ENCODE data around the gene OR52E6. TPM values are rescaled to one million over a fixed set of nuclear protein-coding genes. Genes with fewer than 3 reads are reported as not detected.

OR52E6 gene
- total and polyA plus RNA-seq, 2 of the 8 experiments (the other 6 are each of a cell fraction or from before 2014, with no cell fraction given), result 0.14 TPM; not detected in 1

DNA sequence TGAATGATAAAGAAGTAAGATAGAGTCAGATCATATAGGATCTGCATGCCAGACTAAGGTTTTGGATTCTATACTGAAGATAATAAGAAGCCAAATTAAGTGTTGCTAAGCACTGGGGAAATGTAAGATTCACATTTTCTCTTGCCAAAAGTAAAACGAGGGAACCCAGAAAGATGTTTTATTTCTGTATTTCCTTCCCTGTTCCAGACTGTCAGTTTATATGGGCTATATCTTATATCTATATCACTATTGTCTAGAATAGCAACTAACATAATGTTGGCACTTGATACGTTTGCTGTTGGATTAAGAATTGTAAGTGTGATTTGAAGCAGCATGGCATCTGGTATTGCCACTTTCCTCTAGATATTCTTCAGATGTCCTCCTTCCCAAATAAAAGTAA is 8.3 kb downstream of the OR52E6 start:
- no peaks in the 10 kb centered on the region for H4K20me1 ChIP-seq (replicated peaks in 1 of 2; ENCODE audit: control insufficient read depth in 1 of 2, insufficient read depth in 2 of 2, low read length in 2 of 2)
- no peak overlapping the region for H3K56ac ChIP-seq (replicated peaks; ENCODE audit: insufficient read length, low read depth, low read length)
- no peak overlapping the region for H4K91ac ChIP-seq (replicated peaks; ENCODE audit: insufficient read length, low read length)
- no peak overlapping the region for H3K4me3 ChIP-seq (ENCODE audit: extremely low read depth in 1 of 4, insufficient read depth in 2 of 4, low read depth in 3 of 4, low read length in 4 of 4)
- ChIA-PET CTCF (ENCODE audit: partially characterized antibody) (no interaction called here), POLR2A (ENCODE audit: partially characterized antibody) (no interaction called here)
- DNase-seq (ENCODE audit: low read depth in 1 of 2, low spot score in 2 of 2) (no peak), FAIRE-seq (no peak)
- no peak overlapping the region for H2BK120ac ChIP-seq (replicated peaks; ENCODE audit: low read depth, low read length)
- no peaks in the 10 kb centered on the region for H3K4me1 ChIP-seq (replicated peaks in 1 of 4; ENCODE audit: control insufficient read depth in 3 of 4, insufficient read depth in 4 of 4, low read length in 3 of 4)
- H3K36me3 ChIP-seq (ENCODE audit: control insufficient read depth in 2 of 4, insufficient read depth in 4 of 4, low read length in 3 of 4), result no peaks in the 10 kb centered on the region
- no peak overlapping the region for H2AK5ac ChIP-seq (ENCODE audit: low read depth, low read length)
- H3K23ac ChIP-seq (ENCODE audit: insufficient read length), result no peak overlapping the region
- no peak overlapping the region for H3K18ac ChIP-seq (ENCODE audit: extremely low read depth, low read length)
- H3K27ac ChIP-seq (ENCODE audit: low read depth, low read length), result no peak overlapping the region
- H2BK12ac ChIP-seq (ENCODE audit: low read depth, low read length), result no peak overlapping the region
- no peaks in the 10 kb centered on the region for H3K79me1 ChIP-seq (ENCODE audit: low read depth, low read length)
- no peaks in the 10 kb centered on the region for H3K27me3 ChIP-seq (replicated peaks in 1 of 4; ENCODE audit: control insufficient read depth in 3 of 4, extremely low read depth in 1 of 4, insufficient read depth in 3 of 4, low read length in 3 of 4)
- no peaks in the 10 kb centered on the region for H3K9me3 ChIP-seq (ENCODE audit: insufficient read depth in 2 of 2, low read depth in 1 of 2, low read length in 1 of 2)
- no peak overlapping the region for H3K14ac ChIP-seq (ENCODE audit: insufficient read length)
- no peak overlapping the region for H3K4me2 ChIP-seq (ENCODE audit: insufficient read depth in 1 of 2, low read depth in 2 of 2, low read length in 2 of 2)
- 89% methylated on average over 2 of the region's 2 CpGs; no CpG with 5 or more reads in 1 of the 2 experiments for WGBS, 2 experiments (ENCODE audit: extremely low coverage in 1 of 2, insufficient coverage in 1 of 2, insufficient read length in 1 of 2, insufficient replicate concordance in 2 of 2, low coverage in 1 of 2, low lambda C conversion rate in 2 of 2, missing lambda C conversion rate in 1 of 2)
- no peaks in the 10 kb centered on the region for H3K79me2 ChIP-seq (ENCODE audit: control insufficient read depth in 1 of 2, insufficient read depth in 2 of 2, low read length in 2 of 2)
- H2AFZ ChIP-seq (ENCODE audit: low read length), result no peak overlapping the region
- H3K9ac ChIP-seq (replicated peaks in 1 of 4; ENCODE audit: extremely low read depth in 1 of 4, low read depth in 3 of 4, low read length in 3 of 4), result no peak overlapping the region
- H4K5ac ChIP-seq (ENCODE audit: insufficient read length, low read depth, low read length), result no peak overlapping the region
- no peak overlapping the region for H2BK15ac ChIP-seq (ENCODE audit: low read length)
- H4K8ac ChIP-seq (ENCODE audit: extremely low read depth, insufficient read depth, low read length), result no peak overlapping the region
- H2BK5ac ChIP-seq (ENCODE audit: low read depth, low read length), result no peak overlapping the region
- H3K23me2 ChIP-seq (ENCODE audit: low read depth, low read length), result no peaks in the 10 kb centered on the region
- H3K4ac ChIP-seq (replicated peaks; ENCODE audit: insufficient read length, low read depth, low read length), result no peak overlapping the region
- no peak overlapping the region for H2BK20ac ChIP-seq (ENCODE audit: low read length)
- TF ChIP-seq CREB1 (IDR thresholded peaks at IDR 0.05), result no peak
- TF ChIP-seq CHD1 (IDR thresholded peaks at IDR 0.05; ENCODE audit: low read depth, low read length), result no peak
- TF ChIP-seq GABPA (IDR thresholded peaks at IDR 0.05; ENCODE audit: borderline replicate concordance, insufficient read depth, low read length), result no peak
- no peak for TF ChIP-seq NRF1 (IDR thresholded peaks at IDR 0.05; ENCODE audit: low read depth, low read length)
- TF ChIP-seq, protein P1, sequence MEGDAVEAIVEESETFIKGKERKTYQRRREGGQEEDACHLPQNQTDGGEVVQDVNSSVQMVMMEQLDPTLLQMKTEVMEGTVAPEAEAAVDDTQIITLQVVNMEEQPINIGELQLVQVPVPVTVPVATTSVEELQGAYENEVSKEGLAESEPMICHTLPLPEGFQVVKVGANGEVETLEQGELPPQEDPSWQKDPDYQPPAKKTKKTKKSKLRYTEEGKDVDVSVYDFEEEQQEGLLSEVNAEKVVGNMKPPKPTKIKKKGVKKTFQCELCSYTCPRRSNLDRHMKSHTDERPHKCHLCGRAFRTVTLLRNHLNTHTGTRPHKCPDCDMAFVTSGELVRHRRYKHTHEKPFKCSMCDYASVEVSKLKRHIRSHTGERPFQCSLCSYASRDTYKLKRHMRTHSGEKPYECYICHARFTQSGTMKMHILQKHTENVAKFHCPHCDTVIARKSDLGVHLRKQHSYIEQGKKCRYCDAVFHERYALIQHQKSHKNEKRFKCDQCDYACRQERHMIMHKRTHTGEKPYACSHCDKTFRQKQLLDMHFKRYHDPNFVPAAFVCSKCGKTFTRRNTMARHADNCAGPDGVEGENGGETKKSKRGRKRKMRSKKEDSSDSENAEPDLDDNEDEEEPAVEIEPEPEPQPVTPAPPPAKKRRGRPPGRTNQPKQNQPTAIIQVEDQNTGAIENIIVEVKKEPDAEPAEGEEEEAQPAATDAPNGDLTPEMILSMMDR (IDR thresholded peaks at IDR 0.05; ENCODE audit: control extremely low read depth in 1 of 3, insufficient read depth in 1 of 3, low read depth in 1 of 3, low read length in 3 of 3), result no peak
- TF ChIP-seq, protein P2, sequence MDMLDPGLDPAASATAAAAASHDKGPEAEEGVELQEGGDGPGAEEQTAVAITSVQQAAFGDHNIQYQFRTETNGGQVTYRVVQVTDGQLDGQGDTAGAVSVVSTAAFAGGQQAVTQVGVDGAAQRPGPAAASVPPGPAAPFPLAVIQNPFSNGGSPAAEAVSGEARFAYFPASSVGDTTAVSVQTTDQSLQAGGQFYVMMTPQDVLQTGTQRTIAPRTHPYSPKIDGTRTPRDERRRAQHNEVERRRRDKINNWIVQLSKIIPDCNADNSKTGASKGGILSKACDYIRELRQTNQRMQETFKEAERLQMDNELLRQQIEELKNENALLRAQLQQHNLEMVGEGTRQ (IDR thresholded peaks at IDR 0.05; ENCODE audit: low read length), result no peak
- no peak for TF ChIP-seq HDAC6 (IDR thresholded peaks at IDR 0.05; ENCODE audit: low read depth, low read length)
- TF ChIP-seq EGR1 (IDR thresholded peaks at IDR 0.05; ENCODE audit: borderline replicate concordance, low read depth, low read length), result no peak
- TF ChIP-seq TEAD4 (IDR thresholded peaks at IDR 0.05; ENCODE audit: low read depth, low read length), result no peak
- TF ChIP-seq RFX5 (IDR thresholded peaks at IDR 0.05; ENCODE audit: borderline replicate concordance, low read depth, low read length), result no peak
- TF ChIP-seq ZNF274 (IDR thresholded peaks at IDR 0.05; ENCODE audit: borderline replicate concordance, extremely low read depth, low read length), result no peak
- TF ChIP-seq TBP (IDR thresholded peaks at IDR 0.05; ENCODE audit: low read depth, low read length), result no peak
